Fibroblast of villous mesenchyme (primary cell): Measurements from ENCODE around the gene NOL9. TPM values are rescaled to one million over a fixed set of nuclear protein-coding genes. Genes with fewer than 3 reads are reported as not detected.

Source experiments
- DNase-seq: peaks from one replicate; pipeline ENCODE4 v3.0.0-alpha.2; 2010; ENCODE audit warnings: low read depth
- H3K4me3 ChIP-seq: 2 replicates; pipeline ENCODE4 v1.5.1; 2011; ENCODE audit warnings: low read depth, mild to moderate bottlenecking, low read length
- small RNA-seq: library from RNA; depleted of rRNA; stranded (forward); fragments of <200 nt; gene quantifications from one replicate; pipeline ENCODE3, GENCODE V24; 2012
- total RNA-seq: library from RNA; depleted of rRNA; stranded (reverse); fragments of >200 nt; gene quantifications from 2 replicates; pipeline ENCODE4 v1.2.3, GENCODE V29; 2012
- TF ChIP-seq, protein P1 (sequence below): IDR thresholded peaks from 2 replicates; pipeline ENCODE4 v1.5.1; 2012; ENCODE audit warnings: low read depth, mild to moderate bottlenecking, low read length; ENCODE audit not compliant: insufficient read depth

NOL9 gene
- total RNA-seq, 1 donor: 39.3 TPM

DNA sequence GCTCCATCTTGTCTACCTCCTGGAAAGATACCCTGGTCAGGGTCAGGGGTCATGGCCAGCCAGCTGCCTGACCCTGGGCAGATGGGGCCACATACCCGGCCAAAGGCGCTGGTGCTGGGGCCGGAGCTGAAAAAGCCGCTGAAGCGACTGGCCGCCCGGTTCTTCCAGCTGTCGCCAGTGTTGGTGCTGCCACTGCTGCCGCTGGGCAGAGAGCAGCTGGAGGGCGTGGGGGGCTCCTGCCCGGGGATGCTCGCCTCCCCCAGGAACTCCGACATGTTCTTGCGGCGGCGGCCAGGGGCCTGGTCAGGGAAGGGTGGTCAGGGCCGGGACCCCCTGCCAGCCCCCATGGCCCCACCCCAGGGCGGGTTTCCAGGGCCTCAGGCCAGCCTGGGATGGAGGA, 81.2 kb downstream of the NOL9 start:
- DNase-seq: no peak
- TF ChIP-seq, protein P1, sequence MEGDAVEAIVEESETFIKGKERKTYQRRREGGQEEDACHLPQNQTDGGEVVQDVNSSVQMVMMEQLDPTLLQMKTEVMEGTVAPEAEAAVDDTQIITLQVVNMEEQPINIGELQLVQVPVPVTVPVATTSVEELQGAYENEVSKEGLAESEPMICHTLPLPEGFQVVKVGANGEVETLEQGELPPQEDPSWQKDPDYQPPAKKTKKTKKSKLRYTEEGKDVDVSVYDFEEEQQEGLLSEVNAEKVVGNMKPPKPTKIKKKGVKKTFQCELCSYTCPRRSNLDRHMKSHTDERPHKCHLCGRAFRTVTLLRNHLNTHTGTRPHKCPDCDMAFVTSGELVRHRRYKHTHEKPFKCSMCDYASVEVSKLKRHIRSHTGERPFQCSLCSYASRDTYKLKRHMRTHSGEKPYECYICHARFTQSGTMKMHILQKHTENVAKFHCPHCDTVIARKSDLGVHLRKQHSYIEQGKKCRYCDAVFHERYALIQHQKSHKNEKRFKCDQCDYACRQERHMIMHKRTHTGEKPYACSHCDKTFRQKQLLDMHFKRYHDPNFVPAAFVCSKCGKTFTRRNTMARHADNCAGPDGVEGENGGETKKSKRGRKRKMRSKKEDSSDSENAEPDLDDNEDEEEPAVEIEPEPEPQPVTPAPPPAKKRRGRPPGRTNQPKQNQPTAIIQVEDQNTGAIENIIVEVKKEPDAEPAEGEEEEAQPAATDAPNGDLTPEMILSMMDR: no peak
- no peak overlapping the region for H3K4me3 ChIP-seq

DNA sequence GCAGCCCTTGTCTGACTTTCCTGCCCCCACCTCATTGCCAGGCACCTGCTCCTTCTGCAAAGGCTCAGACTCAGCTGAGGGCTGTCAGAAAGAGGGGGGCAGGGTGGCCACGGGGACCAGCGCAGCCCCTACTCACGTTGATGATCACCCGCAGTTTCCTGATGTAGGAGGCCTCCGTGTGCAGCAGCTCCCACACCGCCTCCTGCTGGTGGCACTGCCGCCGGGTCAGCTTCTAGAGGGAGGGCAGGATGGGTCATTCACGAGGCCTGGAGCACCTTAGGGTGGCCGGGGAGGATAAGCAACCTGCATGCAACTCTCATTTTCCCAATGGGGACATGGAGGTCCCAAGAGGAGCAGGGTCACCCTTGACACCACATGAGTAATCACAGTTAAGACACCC, 81.9 kb downstream of the NOL9 start:
- DNase-seq: no peak
- TF ChIP-seq, protein P1: no peak
- H3K4me3 ChIP-seq: no peak overlapping the region

DNA sequence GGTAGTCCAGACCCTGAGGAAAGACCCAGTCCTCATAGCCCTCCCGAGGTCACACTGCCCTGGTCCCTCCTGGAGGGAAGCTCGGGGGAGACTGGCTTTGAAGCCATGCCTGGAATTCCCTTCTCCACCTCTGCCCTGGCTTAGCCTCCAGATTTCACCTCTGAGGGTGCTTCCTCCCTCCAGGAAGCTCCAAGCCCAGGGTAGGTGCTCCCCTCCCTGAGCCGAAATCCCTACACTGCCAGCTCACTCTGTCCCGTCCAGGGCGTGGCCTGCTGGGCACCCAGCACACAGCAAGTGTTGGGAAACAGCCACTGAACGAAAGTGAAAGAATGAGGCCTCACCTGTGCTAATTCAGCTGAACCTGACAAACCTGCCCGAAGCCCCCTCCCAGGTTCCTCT, 82.3 kb downstream of the NOL9 start:
- H3K4me3 ChIP-seq: no peak overlapping the region
- TF ChIP-seq, protein P1: no peak
- DNase-seq: no peak

Small RNA genes lying within 50 kb of the gene (small RNA-seq; reads per million reads assigned to genes)
- gene RNU6-731P: not detected

Other genes with a start within 250 kb of the NOL9 start
- gene ACOT7, start 160.7 kb downstream of the NOL9 start, total RNA-seq: 16.1 and 17.3 TPM in 2 replicates
- gene HES2, start 134.6 kb downstream of the NOL9 start, total RNA-seq: 0.43 TPM in 1 of 2 replicates, not detected in the other
- not detected in 2 replicates for gene ESPN, start 129.7 kb downstream of the NOL9 start, total RNA-seq
- 2.9 and 3.9 TPM in 2 replicates for gene TNFRSF25, start 88.3 kb downstream of the NOL9 start, total RNA-seq
- gene PLEKHG5, start 62.8 kb downstream of the NOL9 start, total RNA-seq: 7.4 and 11.2 TPM in 2 replicates
- gene TAS1R1, start 794 bp upstream of the NOL9 start, total RNA-seq: under 0.01 TPM in 1 of 2 replicates, not detected in the other
- 10.0 and 10.8 TPM in 2 replicates for gene ZBTB48, start 25.5 kb upstream of the NOL9 start, total RNA-seq
- gene KLHL21, start 48.4 kb upstream of the NOL9 start, total RNA-seq: 49.0 and 51.8 TPM in 2 replicates
- 16.8 TPM in 2 replicates for gene PHF13, start 59.2 kb upstream of the NOL9 start, total RNA-seq
- gene THAP3, start 70.4 kb upstream of the NOL9 start, total RNA-seq: 18.7 and 19.4 TPM in 2 replicates
- gene DNAJC11, start 147.3 kb upstream of the NOL9 start, total RNA-seq: 30.3 and 38.9 TPM in 2 replicates
- gene CAMTA1, start 230.9 kb upstream of the NOL9 start, total RNA-seq: 47.4 and 56.1 TPM in 2 replicates